GM12878 (cell line): Measurements from ENCODE around the gene SHMT2. TPM values are rescaled to one million over a fixed set of nuclear protein-coding genes. Genes with fewer than 3 reads are reported as not detected.

Experiments used
- ATAC-seq: fragments of 200-7000 bp; cut with Tn5 transposase; 3 replicates; pipeline ENCODE4 v1.9.1; 2020; ENCODE audit warnings: mild to moderate bottlenecking, moderate library complexity
- BruUV-seq: library from RNA; stranded (reverse); fragments of 400-500 nt; replicated peaks from 2 replicates; lab custom pipeline; 2021; lab: Mats Ljungman, UMichigan
- CTCF ChIA-PET: fragments of 300-600 bp; sonication (Branson Sonifier 250); formaldehyde crosslinking; extraction: SDS; loops from one replicate; lab custom pipeline; 2021; ENCODE audit warnings: inconsistent platforms; lab: Yijun Ruan, JAX
- POLR2A ChIA-PET: fragments of 350-600 bp; formaldehyde crosslinking; extraction: SDS; loops from one replicate; lab custom pipeline; 2021; ENCODE audit warnings: inconsistent platforms; lab: Charles Lee
- RAD21 ChIA-PET: fragments of 300-600 bp; sonication (Branson Sonifier 250); formaldehyde crosslinking; loops from one replicate; lab custom pipeline; 2023; ENCODE audit warnings: antibody characterized with exemption; ENCODE audit not compliant: unreplicated experiment; lab: Charles Lee
- SMC1A ChIA-PET: fragments of 300-600 bp; sonication (Branson Sonifier 250); formaldehyde crosslinking; loops from one replicate; lab custom pipeline; 2023; ENCODE audit not compliant: unreplicated experiment, uncharacterized antibody; lab: Charles Lee
- DNase-seq: peaks from one replicate; pipeline ENCODE4 v3.0.0-alpha.2; 2011; ENCODE audit warnings: low read depth, low spot score
- FAIRE-seq: peaks from 3 replicates; lab custom pipeline; 2011; peaks lifted over from hg19 to GRCh38; lab: Jason Lieb, UNC
- H2AFZ ChIP-seq: 2 replicates; pipeline ENCODE4 v1.6.0; 2011; ENCODE audit warnings: low read depth, low read length, control low read depth; ENCODE audit not compliant: control insufficient read depth
- H3K27ac ChIP-seq: 2 replicates; pipeline ENCODE4 v1.5.1; 2011; ENCODE audit warnings: control low read depth; ENCODE audit not compliant: control insufficient read depth, insufficient read depth
- H3K27me3 ChIP-seq, 2 experiments: replicated peaks in 1 of 2; 2 replicates each; pipeline versions ENCODE4 v1.6.0 to v1.6.1; 2011; ENCODE audit warnings: low read length in 1 of 2; ENCODE audit not compliant: control insufficient read depth in 2 of 2, insufficient read depth in 2 of 2
- H3K36me3 ChIP-seq, 2 experiments: 2 replicates each; pipeline ENCODE4 v1.5.1; 2011; ENCODE audit warnings: low read length in 1 of 2; ENCODE audit not compliant: control insufficient read depth in 2 of 2, insufficient read depth in 2 of 2
- H3K4me1 ChIP-seq: 2 replicates; pipeline ENCODE4 v1.6.1; 2011; ENCODE audit warnings: mild to moderate bottlenecking, low read length, moderate library complexity, mixed read lengths; ENCODE audit not compliant: control insufficient read depth, insufficient read depth
- H3K4me2 ChIP-seq: 2 replicates; pipeline ENCODE4 v1.6.0; 2011; ENCODE audit warnings: control low read depth; ENCODE audit not compliant: control insufficient read depth, insufficient read depth
- H3K4me3 ChIP-seq: fragments of 200-600 bp; sonication (generic); 2 replicates; pipeline ENCODE4 v1.5.1; 2016
- H3K79me2 ChIP-seq: 2 replicates; pipeline ENCODE4 v1.6.0; 2011; ENCODE audit warnings: low read length; ENCODE audit not compliant: control insufficient read depth, insufficient read depth
- H3K9ac ChIP-seq: 2 replicates; pipeline ENCODE4 v1.8.0; 2011; ENCODE audit warnings: low read length, control low read depth, mixed read lengths; ENCODE audit not compliant: control insufficient read depth, insufficient read depth
- H3K9me3 ChIP-seq: replicated peaks from 3 replicates; pipeline ENCODE4 v1.5.1; 2011; ENCODE audit warnings: mild to moderate bottlenecking, low read length; ENCODE audit not compliant: control insufficient read depth, insufficient read depth
- H4K20me1 ChIP-seq: 2 replicates; pipeline ENCODE4 v1.6.0; 2011; ENCODE audit not compliant: control insufficient read depth, insufficient read depth
- CTCF ChIP-seq, 3 experiments: IDR thresholded peaks in 2 of 3; conservative IDR thresholded peaks in 1 of 3; 2 replicates each; pipeline ENCODE4 v1.5.1; 2011; ENCODE audit warnings: low read depth in 3 of 3, low read length in 3 of 3, mild to moderate bottlenecking in 3 of 3, control low read depth in 2 of 3, moderate library complexity in 2 of 3, inconsistent platforms in 1 of 3, mixed read lengths in 1 of 3; ENCODE audit not compliant: control insufficient read depth in 2 of 3, insufficient read depth in 1 of 3; ENCODE audit errors: extremely low read depth in 1 of 3
- EGR1 ChIP-seq, 2 experiments: IDR thresholded peaks; 1 replicate in 1 of 2; 2 replicates in 1 of 2; pipeline ENCODE4 v1.6.1; 2011 to 2012; ENCODE audit warnings: low read depth in 2 of 2, low read length in 2 of 2, borderline replicate concordance in 1 of 2, mild to moderate bottlenecking in 1 of 2, moderate library complexity in 1 of 2
- PAX5 ChIP-seq: IDR thresholded peaks from 2 replicates; pipeline ENCODE4 v1.6.1; 2011; ENCODE audit warnings: low read depth, low read length, borderline replicate concordance
- RAD21 ChIP-seq: IDR thresholded peaks from 2 replicates; pipeline ENCODE4 v1.6.1; 2011; ENCODE audit warnings: mild to moderate bottlenecking, low read depth, low read length, moderate library complexity; ENCODE audit not compliant: insufficient read depth
- ZNF24 ChIP-seq: fragments of 450-650 bp; IDR thresholded peaks from 2 replicates; pipeline ENCODE4 v1.6.1; 2017; ENCODE audit warnings: antibody characterized with exemption, mild to moderate bottlenecking
- ZNF384 ChIP-seq: IDR thresholded peaks from 2 replicates; pipeline ENCODE4 v1.6.1; 2012; ENCODE audit warnings: low read depth, mild to moderate bottlenecking, low read length, improper control_type of control experiment, borderline replicate concordance
- WGBS: methylation state at CpG from one replicate; pipeline ENCODE4 v1.1.6; 2016; ENCODE audit warnings: low lambda C conversion rate; ENCODE audit not compliant: insufficient replicate concordance, insufficient coverage; ENCODE audit errors: missing lambda C conversion rate; 5-methylcytosine and 5-hydroxymethylcytosine counted together
- in situ Hi-C: fragments of 300-500 bp; cut with MboI; formaldehyde crosslinking; loops from 9 replicates; pipeline ENCODE4 v1.14.3; 2018; ENCODE audit warnings: mixed read lengths
- intact Hi-C: fragments of 100-400 bp; cut with micrococcal nuclease; formaldehyde crosslinking; loops from one replicate; pipeline ENCODE4 v1.14.2; 2022; ENCODE audit not compliant: unreplicated experiment
- polyA plus RNA-seq, 11 experiments: library from polyadenylated mRNA; depleted of rRNA in 4 of 11; unstranded in 6 of 11; stranded (reverse) in 5 of 11; fragments of >200 nt; fragmentation: Nextera tagmentation in 4 of 11; fragmentation: Illumina TruSeq in 1 of 11; extraction: Ambion mirVana in 4 of 11; extraction: Trizol in 1 of 11; gene quantifications; 1 replicate in 1 of 11; 2 replicates in 10 of 11; pipeline versions ENCODE4 v1.2.1 to v1.2.3, GENCODE V29; 2011 to 2016; ENCODE audit warnings: inconsistent platforms in 2 of 11, missing spikeins in 2 of 11, low read depth in 1 of 11
- total RNA-seq, 4 experiments: library from RNA; depleted of rRNA in 3 of 4; stranded (reverse); fragments of >200 nt in 3 of 4; fragmentation: Illumina TruSeq in 1 of 4; extraction: Trizol in 1 of 4; gene quantifications; 2 replicates each; pipeline versions ENCODE4 v1.2.1 to v1.2.3, GENCODE V29; 2013 to 2021

The SHMT2 gene
- total and polyA plus RNA-seq, 10 of the 15 experiments (the other 5 are each of a cell fraction or from before 2014, with no cell fraction given): 57.0 to 292 (median 186) TPM

GRCh38 chr12:57276935-57277563, 47.5 kb downstream of the SHMT2 start:
- Histone ChIP-seq H3K4me2 (no peak overlapping the region), H3K79me2 (no peaks in the 10 kb centered on the region), H3K9ac (no peak overlapping the region), H3K9me3 (no peaks in the 10 kb centered on the region), H3K4me1 (peaks cover 12% of the 10 kb centered on the region), H3K27me3 (no peaks in the 10 kb centered on the region), H4K20me1 (no peaks in the 10 kb centered on the region), H2AFZ (no peak overlapping the region), H3K4me3 (no peak overlapping the region), H3K36me3 (peaks cover 2 to 9% of the 10 kb centered on the region in 2 experiments; a peak in 2 of 4 replicates), H3K27ac (no peak overlapping the region)
- POLR2A ChIA-PET: interaction anchor here (0.6 to 0.8 kb wide), 3 partner anchors 16 to 179 kb away, joined by 3 to 8 read pairs (median 4); partner anchors contain the start of gene INHBE
- TF ChIP-seq ZNF384 (peak; percentile 81), EGR1 (IDR thresholded peaks at IDR 0.05; ENCODE audit: borderline replicate concordance in 1 of 2, low read depth in 2 of 2, low read length in 2 of 2) (no peak), ZNF24 (no peak), PAX5 (no peak), CTCF (IDR thresholded peaks at IDR 0.05 in 2 of 3, conservative IDR thresholded peaks at IDR 0.05 in 1 of 3; ENCODE audit: control insufficient read depth in 2 of 3, extremely low read depth in 1 of 3, insufficient read depth in 1 of 3, low read depth in 3 of 3, low read length in 3 of 3) (peak; percentile 19 to 36 (median 34); a peak in 5 of 6 replicates), RAD21 (peak; percentile 26; the same call in 1 of the 2 replicates)
- no TSS peak for BruUV-seq
- CTCF ChIA-PET: interaction anchor here (0.7 to 3.5 kb wide), 9 partner anchors 9 to 367 kb away, joined by 3 to 40 read pairs (median 7); partner anchors contain the start of gene INHBE
- 96% methylated on average over 4 of the region's 4 CpGs for WGBS
- SMC1A ChIA-PET: interaction anchor here (0.6 to 2.3 kb wide), 6 partner anchors 11 to 1821 kb away, joined by 3 to 9 read pairs (median 4); partner anchors contain the start of genes INHBE and SHMT2
- DNase-seq (no peak), FAIRE-seq (no peak), ATAC-seq (no peak)
- in situ Hi-C loops: no loop called here
- intact Hi-C loops: no loop called here
- RAD21 ChIA-PET: interaction anchor here (1.0 kb wide), 1 partner anchor 175 kb away, joined by 3 read pairs; no protein-coding TSS in a partner anchor
